Stimulated activated CD8-positive, alpha-beta memory T cell treated with anti-CD3 and anti-CD28 coated beads, Interleukin-4, amount 100 ng/mL, for 1 hour (primary cell): Measurements from ENCODE around the gene ANK2.

Experiments used
- DNase-seq, 2 donors: peaks; one replicate each; pipeline ENCODE4 v3.0.0-alpha.2; 2020; ENCODE audit warnings: low read depth in 2 of 2, low spot score in 1 of 2

Gene ANK2

GRCh38 chr4:113090954-113091353 lies 41.5 kb downstream of the ANK2 start:
- no peak for DNase-seq

GRCh38 chr4:113094331-113094730 lies 44.9 kb downstream of the ANK2 start:
- DNase-seq: no peak

GRCh38 chr4:113094802-113095201 lies 45.3 kb downstream of the ANK2 start:
- DNase-seq: no peak

GRCh38 chr4:113101669-113102068 lies 52.2 kb downstream of the ANK2 start:
- no peak for DNase-seq

- no peak for DNase-seq
Measured at GRCh38 chr4:113103556-113103955, 54.1 kb downstream of the ANK2 start.

- no peak for DNase-seq
Measured at GRCh38 chr4:113106108-113106507, 56.7 kb downstream of the ANK2 start.

GRCh38 chr4:113109106-113109718 lies 59.8 kb downstream of the ANK2 start:
- DNase-seq: no peak

- no peak for DNase-seq
Measured at GRCh38 chr4:113112338-113112978, 63.0 kb downstream of the ANK2 start.

- DNase-seq: no peak
Measured at GRCh38 chr4:113113151-113113550, 63.7 kb downstream of the ANK2 start.

GRCh38 chr4:113114884-113115283 lies 65.4 kb downstream of the ANK2 start:
- DNase-seq: no peak

- DNase-seq: no peak
Measured at GRCh38 chr4:113116414-113117357, 67.2 kb downstream of the ANK2 start.

- no peak for DNase-seq
Measured at GRCh38 chr4:113117358-113117702, 67.9 kb downstream of the ANK2 start.

- no peak for DNase-seq
Measured at GRCh38 chr4:113122066-113122465, 72.6 kb downstream of the ANK2 start.

GRCh38 chr4:113125418-113125817 lies 76.0 kb downstream of the ANK2 start:
- no peak for DNase-seq

- DNase-seq: no peak
Measured at GRCh38 chr4:113131136-113131535, 81.7 kb downstream of the ANK2 start.

- DNase-seq: no peak
Measured at GRCh38 chr4:113131621-113132020, 82.2 kb downstream of the ANK2 start.

- DNase-seq: no peak
Measured at GRCh38 chr4:113141901-113142346, 92.5 kb downstream of the ANK2 start.

- no peak for DNase-seq
Measured at GRCh38 chr4:113142351-113142750, 92.9 kb downstream of the ANK2 start.

- DNase-seq: no peak
Measured at GRCh38 chr4:113144091-113144490, 94.6 kb downstream of the ANK2 start.

GRCh38 chr4:113145147-113145518 lies 95.7 kb downstream of the ANK2 start:
- DNase-seq: no peak

- no peak for DNase-seq
Measured at GRCh38 chr4:113145519-113146291, 96.3 kb downstream of the ANK2 start.
